Skin of body (tissue), 3 donors: ENCODE results near the gene ENOPH1. TPM values are rescaled to one million over a fixed set of nuclear protein-coding genes. Genes with fewer than 3 reads are reported as not detected.

Experiments used
- DNase-seq: peaks from one replicate; lab custom pipeline; 2025; lab: John Stamatoyannopoulos, UW
- small RNA-seq: library from RNA; depleted of rRNA; stranded (forward); fragments of <200 nt; gene quantifications from one replicate; pipeline ENCODE3, GENCODE V24; 2014; ENCODE audit warnings: low replicate concordance
- total RNA-seq: library from RNA; depleted of rRNA; stranded (reverse); fragments of >200 nt; gene quantifications from one replicate; pipeline ENCODE4 v1.2.3, GENCODE V29; 2014

The ENOPH1 gene
- total RNA-seq, 1 donor from 2014 or later: 30.7 TPM

DNA sequence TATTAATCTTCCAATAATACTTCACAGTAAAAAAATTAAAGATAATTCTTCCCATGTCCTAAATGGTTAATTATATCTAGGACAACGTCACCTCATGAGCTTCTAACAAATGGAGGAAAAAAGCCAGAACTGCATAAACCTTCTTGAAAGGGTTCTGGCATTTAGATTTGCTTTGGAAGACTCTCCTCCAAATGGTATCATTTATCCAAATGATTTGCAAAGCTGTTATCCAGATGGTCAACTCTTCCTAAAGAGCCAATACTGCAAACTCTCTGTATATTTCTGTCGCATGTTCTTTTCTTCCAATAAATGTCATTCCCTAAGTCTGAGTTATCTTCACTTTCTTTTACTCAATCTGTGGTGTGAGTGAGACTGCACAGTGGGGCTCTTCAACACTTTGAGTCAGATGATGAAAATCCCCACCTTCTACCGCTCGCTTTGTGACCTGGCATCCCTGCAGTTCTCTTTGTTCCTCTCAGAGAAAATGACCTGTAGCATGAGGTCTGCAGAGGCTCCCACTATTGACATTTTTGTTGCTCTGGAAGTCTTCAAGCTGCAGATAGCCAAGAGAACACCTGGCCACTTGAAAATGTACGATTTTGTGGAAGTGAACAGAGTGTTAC is 78.5 kb downstream of the ENOPH1 start:
- DNase-seq: peak; percentile 67

GRCh38 chr4:82510216-82510615 is 79.8 kb downstream of the ENOPH1 start:
- no peak for DNase-seq

Small RNA genes lying within 50 kb of the gene (small RNA-seq; reads per million reads assigned to genes)
- gene RF00150: not detected

Other genes with a start within 250 kb of the ENOPH1 start
- gene HNRNPD, start 56.6 kb upstream of the ENOPH1 start, total RNA-seq: 121 TPM
- gene HNRNPDL, start 128 bp upstream of the ENOPH1 start, total RNA-seq: 185 TPM
- 11.6 TPM for gene TMEM150C, start 131.4 kb downstream of the ENOPH1 start, total RNA-seq